ENCODE data around the gene COL24A1. TPM values are rescaled to one million over a fixed set of nuclear protein-coding genes. Genes with fewer than 3 reads are reported as not detected.
A peak's percentile ranks its signal among the peaks of the same experiment; 100 is the strongest.

COL24A1 gene
- total RNA-seq, 1 experiment from 2014 or later = not detected

DNA sequence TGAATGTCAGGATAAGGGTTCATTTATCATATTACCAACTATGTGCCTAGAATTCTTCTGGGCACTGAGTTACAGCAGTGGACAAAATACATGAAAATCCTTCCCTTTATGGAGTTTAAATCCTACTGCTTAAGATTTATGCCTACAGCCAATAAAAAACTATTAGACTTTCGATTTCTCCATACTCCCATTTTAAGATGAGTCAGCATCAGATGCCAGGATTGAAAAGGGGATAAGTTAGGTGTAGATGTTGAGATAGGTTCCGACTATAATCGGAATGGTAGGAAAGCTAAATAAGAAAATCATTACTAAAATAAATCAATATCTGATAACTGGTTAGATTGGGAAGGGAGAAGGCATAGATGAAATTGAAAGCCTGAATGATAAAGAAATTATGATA lies 3.2 kb upstream of the COL24A1 start:
- Mint-ChIP-seq H3K4me3 (ENCODE audit: unreplicated experiment) (no peak overlapping the region), H3K4me1 (ENCODE audit: insufficient read depth, unreplicated experiment) (no peaks in the 10 kb centered on the region), H3K27ac (ENCODE audit: low read depth, unreplicated experiment) (no peak overlapping the region), H3K27me3 (ENCODE audit: insufficient read depth, unreplicated experiment) (peaks cover 55% of the 10 kb centered on the region), H3K36me3 (ENCODE audit: insufficient read depth, unreplicated experiment) (no peaks in the 10 kb centered on the region), H3K9me3 (ENCODE audit: unreplicated experiment) (no peaks in the 10 kb centered on the region)
- DNase-seq (ENCODE audit: unreplicated experiment) = no peak
- intact Hi-C loops (cut with micrococcal nuclease) = no loop called here
- TF ChIP-seq, protein P1, sequence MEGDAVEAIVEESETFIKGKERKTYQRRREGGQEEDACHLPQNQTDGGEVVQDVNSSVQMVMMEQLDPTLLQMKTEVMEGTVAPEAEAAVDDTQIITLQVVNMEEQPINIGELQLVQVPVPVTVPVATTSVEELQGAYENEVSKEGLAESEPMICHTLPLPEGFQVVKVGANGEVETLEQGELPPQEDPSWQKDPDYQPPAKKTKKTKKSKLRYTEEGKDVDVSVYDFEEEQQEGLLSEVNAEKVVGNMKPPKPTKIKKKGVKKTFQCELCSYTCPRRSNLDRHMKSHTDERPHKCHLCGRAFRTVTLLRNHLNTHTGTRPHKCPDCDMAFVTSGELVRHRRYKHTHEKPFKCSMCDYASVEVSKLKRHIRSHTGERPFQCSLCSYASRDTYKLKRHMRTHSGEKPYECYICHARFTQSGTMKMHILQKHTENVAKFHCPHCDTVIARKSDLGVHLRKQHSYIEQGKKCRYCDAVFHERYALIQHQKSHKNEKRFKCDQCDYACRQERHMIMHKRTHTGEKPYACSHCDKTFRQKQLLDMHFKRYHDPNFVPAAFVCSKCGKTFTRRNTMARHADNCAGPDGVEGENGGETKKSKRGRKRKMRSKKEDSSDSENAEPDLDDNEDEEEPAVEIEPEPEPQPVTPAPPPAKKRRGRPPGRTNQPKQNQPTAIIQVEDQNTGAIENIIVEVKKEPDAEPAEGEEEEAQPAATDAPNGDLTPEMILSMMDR (IDR thresholded peaks at IDR 0.05; ENCODE audit: unreplicated experiment) = no peak
- ChIA-PET POLR2A (no interaction called here), CTCF (no interaction called here)
- no TSS peak for BruUV-seq (replicated peaks)

DNA sequence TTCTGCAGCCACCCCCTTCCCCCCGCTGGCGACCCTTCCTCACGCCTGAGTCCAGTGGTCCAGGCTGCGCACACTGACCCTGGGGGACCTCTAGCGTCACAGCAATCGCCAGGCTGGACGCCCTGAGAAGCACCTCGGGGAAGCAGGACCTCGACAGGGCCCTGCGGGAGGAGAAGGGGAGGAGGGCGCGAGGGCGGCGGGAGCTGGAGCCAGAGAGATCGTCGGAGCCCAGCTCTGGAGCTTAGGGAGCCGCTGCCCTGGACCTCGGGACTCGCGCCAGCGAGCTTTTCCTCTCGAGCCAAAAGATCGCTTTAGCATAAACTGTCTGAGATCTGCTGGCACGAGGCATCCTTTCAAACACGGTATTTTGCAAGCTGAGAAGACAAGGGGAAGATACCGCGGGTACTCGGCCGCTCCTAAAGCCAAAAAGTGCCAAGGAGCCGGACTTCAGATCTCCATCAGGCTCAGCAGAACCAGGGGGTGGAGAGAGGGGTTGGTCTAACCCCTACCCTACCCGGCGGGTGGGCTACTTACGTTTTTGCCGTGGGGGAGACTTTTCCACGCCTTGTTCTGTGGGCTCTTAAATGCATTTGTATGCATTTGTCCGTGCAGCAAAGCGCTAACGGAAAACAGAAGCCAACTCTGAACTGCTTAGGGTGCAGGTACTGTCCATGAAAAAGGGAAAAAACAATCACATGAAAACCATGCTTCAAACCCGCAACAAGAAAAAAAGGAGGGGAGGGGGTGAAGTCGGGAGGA lies 586 bp downstream of the COL24A1 start:
- Mint-ChIP-seq H3K9me3 (ENCODE audit: unreplicated experiment) (no peaks in the 10 kb centered on the region), H3K27ac (ENCODE audit: low read depth, unreplicated experiment) (no peak overlapping the region), H3K4me1 (ENCODE audit: insufficient read depth, unreplicated experiment) (no peaks in the 10 kb centered on the region), H3K4me3 (ENCODE audit: unreplicated experiment) (peak overlapping the region; percentile 45), H3K27me3 (ENCODE audit: insufficient read depth, unreplicated experiment) (peaks cover 45% of the 10 kb centered on the region), H3K36me3 (ENCODE audit: insufficient read depth, unreplicated experiment) (no peaks in the 10 kb centered on the region)
- peak; percentile 16 for DNase-seq (ENCODE audit: unreplicated experiment)
- ChIA-PET CTCF (no interaction called here), POLR2A (no interaction called here)
- intact Hi-C loops (cut with micrococcal nuclease) = no loop called here
- no TSS peak for BruUV-seq (replicated peaks)
- TF ChIP-seq, protein P1 (IDR thresholded peaks at IDR 0.05; ENCODE audit: unreplicated experiment) = no peak

DNA sequence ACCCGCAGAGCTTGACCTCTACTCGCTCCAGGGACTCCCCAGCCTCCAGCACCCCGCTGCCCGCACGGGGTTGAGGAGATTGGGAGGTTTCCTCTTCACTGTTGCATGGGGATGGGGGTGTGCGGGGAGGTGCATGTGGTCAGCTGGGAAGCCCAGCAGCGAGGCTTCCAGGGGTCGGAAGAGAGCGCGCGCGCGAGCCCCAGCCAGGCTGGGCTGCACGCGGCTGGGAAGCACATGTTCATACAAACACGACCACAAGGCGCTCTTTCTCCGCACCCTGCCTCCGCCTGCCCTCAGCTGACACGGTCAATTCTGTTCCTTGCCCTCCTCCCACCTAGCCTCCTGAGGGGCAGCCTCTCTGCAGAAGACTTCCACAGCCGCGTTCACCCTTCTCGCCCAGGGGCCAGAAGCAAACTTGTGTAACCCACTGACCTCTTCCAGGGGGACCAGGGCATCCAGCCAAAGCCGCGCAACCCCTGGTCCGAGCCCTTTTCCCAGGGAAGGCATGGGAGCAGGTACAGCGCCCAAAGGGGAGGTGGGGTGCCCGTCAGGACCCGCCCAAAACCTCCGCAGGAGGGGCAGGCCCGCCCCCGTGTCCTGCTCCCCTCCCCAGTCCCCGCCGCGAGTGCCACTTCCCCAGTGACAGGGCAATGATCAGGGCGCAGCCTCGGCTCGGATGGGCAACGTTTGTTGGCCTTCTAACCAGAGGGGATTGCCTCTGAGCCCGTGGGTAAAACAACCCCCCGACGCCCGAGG lies 1.3 kb downstream of the COL24A1 start:
- CTCF ChIA-PET = no interaction called here
- peaks cover 44% of the 10 kb centered on the region for H3K27me3 Mint-ChIP-seq (ENCODE audit: insufficient read depth, unreplicated experiment)

DNA sequence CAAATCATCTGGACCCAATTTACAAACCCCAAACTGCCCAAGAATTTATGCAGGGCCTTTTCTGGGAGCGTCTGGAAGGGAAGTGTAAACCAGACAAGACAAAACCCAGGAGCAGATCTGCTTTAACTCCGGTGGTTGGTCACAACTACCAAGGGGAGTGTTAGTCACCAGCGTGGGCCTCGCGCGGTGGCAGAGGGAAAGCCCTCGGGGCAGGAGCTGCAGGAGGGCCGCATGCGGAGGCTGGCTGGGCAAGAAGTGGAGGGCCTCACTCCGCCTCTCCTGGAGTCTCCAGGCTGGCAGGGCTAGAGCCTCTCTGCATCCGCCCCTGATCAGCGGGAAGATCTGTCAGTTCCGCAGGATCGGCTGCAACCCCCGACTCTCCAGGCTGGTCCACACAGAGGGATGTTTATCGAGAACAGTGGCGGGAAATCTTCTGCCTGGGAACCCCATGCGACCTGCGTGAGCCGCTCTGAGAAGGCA lies 2.0 kb downstream of the COL24A1 start:
- H3K9me3 Mint-ChIP-seq (ENCODE audit: unreplicated experiment) = no peaks in the 10 kb centered on the region
- TF ChIP-seq, protein P1 (IDR thresholded peaks at IDR 0.05; ENCODE audit: unreplicated experiment) = no peak
- DNase-seq (ENCODE audit: unreplicated experiment) = no peak
- H3K27me3 Mint-ChIP-seq (ENCODE audit: insufficient read depth, unreplicated experiment) = peaks cover 37% of the 10 kb centered on the region
- no peaks in the 10 kb centered on the region for H3K36me3 Mint-ChIP-seq (ENCODE audit: insufficient read depth, unreplicated experiment)
- ChIA-PET POLR2A (no interaction called here), CTCF (no interaction called here)
- no peak overlapping the region for H3K4me3 Mint-ChIP-seq (ENCODE audit: unreplicated experiment)
- intact Hi-C loops (cut with micrococcal nuclease) = no loop called here
- no peaks in the 10 kb centered on the region for H3K4me1 Mint-ChIP-seq (ENCODE audit: insufficient read depth, unreplicated experiment)
- BruUV-seq (replicated peaks) = no TSS peak
- H3K27ac Mint-ChIP-seq (ENCODE audit: low read depth, unreplicated experiment) = no peak overlapping the region

More for the DNA sequence above, 1.3 kb downstream of the COL24A1 start:
- BruUV-seq (replicated peaks) = no TSS peak
- TF ChIP-seq, protein P1 (IDR thresholded peaks at IDR 0.05; ENCODE audit: unreplicated experiment) = no peak
- no peak overlapping the region for H3K27ac Mint-ChIP-seq (ENCODE audit: low read depth, unreplicated experiment)
- no peaks in the 10 kb centered on the region for H3K9me3 Mint-ChIP-seq (ENCODE audit: unreplicated experiment)
- POLR2A ChIA-PET = no interaction called here
- no peak overlapping the region for H3K4me3 Mint-ChIP-seq (ENCODE audit: unreplicated experiment)
- no peaks in the 10 kb centered on the region for H3K4me1 Mint-ChIP-seq (ENCODE audit: insufficient read depth, unreplicated experiment)
- H3K36me3 Mint-ChIP-seq (ENCODE audit: insufficient read depth, unreplicated experiment) = no peaks in the 10 kb centered on the region
- no peak for DNase-seq (ENCODE audit: unreplicated experiment)
- intact Hi-C loops (cut with micrococcal nuclease) = no loop called here

Measured in MCF 10A (cell line).